ENCODE results near the gene NTRK3. TPM values are rescaled to one million over a fixed set of nuclear protein-coding genes. Genes with fewer than 3 reads are reported as not detected.

Gene NTRK3
- total RNA-seq, 4 donors from 2014 or later = 0.94 to 3.2 (median 1.8) TPM

- Histone ChIP-seq H3K27me3 (no peaks in the 10 kb centered on the region), H3K4me3 (replicated peaks in 1 of 3) (no peak overlapping the region), H3K36me3 (no peaks in the 10 kb centered on the region), H3K9me3 (no peaks in the 10 kb centered on the region), H3K4me1 (no peaks in the 10 kb centered on the region), H3K27ac (no peak overlapping the region)
- intact Hi-C loops (cut with DNase I) = no loop called here
- 96 to 97% methylated on average over 23 of the region's 23 CpGs for WGBS, 2 donors
- no peak for DNase-seq
- TF ChIP-seq CTCF (IDR thresholded peaks at IDR 0.05) (no peak), POLR2A (IDR thresholded peaks at IDR 0.05) (no peak)
Observed at GRCh38 chr15:87952736-87953287, 303.7 kb downstream of the NTRK3 start.

GRCh38 chr15:87949575-87950223 is 306.8 kb downstream of the NTRK3 start:
- Histone ChIP-seq H3K27me3 (no peaks in the 10 kb centered on the region), H3K4me3 (replicated peaks in 1 of 3) (no peak overlapping the region), H3K27ac (no peak overlapping the region), H3K4me1 (no peaks in the 10 kb centered on the region), H3K9me3 (no peaks in the 10 kb centered on the region), H3K36me3 (no peaks in the 10 kb centered on the region)
- TF ChIP-seq POLR2A (IDR thresholded peaks at IDR 0.05) = no peak
- no peak for TF ChIP-seq CTCF (IDR thresholded peaks at IDR 0.05)
- intact Hi-C loops (cut with DNase I) = no loop called here
- DNase-seq = no peak
- WGBS, 2 donors = 71 to 78% methylated on average over 6 of the region's 6 CpGs

- no peaks in the 10 kb centered on the region for H3K4me1 ChIP-seq
- intact Hi-C loops (cut with DNase I) = no loop called here
- H3K9me3 ChIP-seq = no peaks in the 10 kb centered on the region
- TF ChIP-seq CTCF (IDR thresholded peaks at IDR 0.05) (no peak), POLR2A (IDR thresholded peaks at IDR 0.05) (no peak)
- no peak overlapping the region for H3K4me3 ChIP-seq (replicated peaks in 1 of 3)
- H3K36me3 ChIP-seq = no peaks in the 10 kb centered on the region
- no peak for DNase-seq
- H3K27me3 ChIP-seq = no peaks in the 10 kb centered on the region
- 75 to 78% methylated on average over 7 of the region's 7 CpGs for WGBS, 2 donors
- peak overlapping the region in 1 of 3 donors; percentile 5 for H3K27ac ChIP-seq
Observed at GRCh38 chr15:87949151-87949574, 307.4 kb downstream of the NTRK3 start.

- Histone ChIP-seq H3K27me3 (no peaks in the 10 kb centered on the region), H3K4me1 (no peaks in the 10 kb centered on the region), H3K9me3 (no peaks in the 10 kb centered on the region), H3K27ac (no peak overlapping the region), H3K36me3 (no peaks in the 10 kb centered on the region), H3K4me3 (replicated peaks in 1 of 3) (no peak overlapping the region)
- WGBS, 2 donors = 37 to 47% methylated on average over 3 of the region's 3 CpGs
- intact Hi-C loops (cut with DNase I) = no loop called here
- DNase-seq = no peak
- TF ChIP-seq POLR2A (IDR thresholded peaks at IDR 0.05) (no peak), CTCF (IDR thresholded peaks at IDR 0.05) (no peak)
Observed at GRCh38 chr15:87947560-87947959, 309.0 kb downstream of the NTRK3 start.

GRCh38 chr15:87945246-87945645 is 311.3 kb downstream of the NTRK3 start:
- H3K4me1 ChIP-seq = no peaks in the 10 kb centered on the region
- no peaks in the 10 kb centered on the region for H3K36me3 ChIP-seq
- H3K27me3 ChIP-seq = no peaks in the 10 kb centered on the region
- intact Hi-C loops (cut with DNase I) = no loop called here
- TF ChIP-seq POLR2A (IDR thresholded peaks at IDR 0.05) = no peak
- 80 to 91% methylated on average over 3 of the region's 3 CpGs for WGBS, 2 donors
- no peak overlapping the region for H3K27ac ChIP-seq
- H3K9me3 ChIP-seq = no peaks in the 10 kb centered on the region
- H3K4me3 ChIP-seq (replicated peaks in 1 of 3) = no peak overlapping the region
- no peak for DNase-seq

Data from thyroid gland (tissue), 4 donors.